Upper lobe of left lung (tissue), 4 donors: ENCODE data around the gene ITPKB.
"Not testable (repeated sequence)": the region's sequence is repeated elsewhere in the genome, so short reads cannot be mapped to it uniquely, and the experiment has no call there.

Source experiments
- CTCF ChIP-seq, 6 experiments: fragments of 450-650 bp in 4 of 6; fragments of 200-600 bp in 2 of 6; sonication (generic) in 2 of 6; IDR thresholded peaks; one replicate each; pipeline ENCODE4 v1.5.1; 2016 to 2019; ENCODE audit warnings: antibody characterized with exemption in 6 of 6
- EP300 ChIP-seq, 4 donors: sonication (generic); formaldehyde crosslinking; IDR thresholded peaks; one replicate each; pipeline ENCODE4 v1.5.1; 2017; ENCODE audit warnings: antibody characterized with exemption in 4 of 4, control low read depth in 2 of 4

GRCh38 chr1:226598955-226599354 lies 140.1 kb downstream of the ITPKB start:
- TF ChIP-seq EP300, CTCF (IDR thresholded peaks at IDR 0.05): not testable (repeated sequence)
